ENCODE measurements around the gene SH3GL3. TPM values are rescaled to one million over a fixed set of nuclear protein-coding genes. Genes with fewer than 3 reads are reported as not detected.

Gene SH3GL3
- total and polyA plus RNA-seq, 2 of the 4 experiments (the other 2 are of a cell fraction) = not detected

GRCh38 chr15:83595191-83595590 is 148.1 kb downstream of the SH3GL3 start:
- Histone ChIP-seq H4K8ac (ENCODE audit: low read depth in 2 of 2, low read length in 2 of 2) (no peak overlapping the region), H2AK5ac (ENCODE audit: low read depth, low read length) (no peak overlapping the region), H4K20me1 (ENCODE audit: insufficient read depth, low read length) (no peaks in the 10 kb centered on the region), H4K5ac (ENCODE audit: low read depth, low read length) (no peak overlapping the region), H3K9me1 (ENCODE audit: insufficient read depth, low read length) (no peaks in the 10 kb centered on the region), H3K27me3 (ENCODE audit: control insufficient read depth, insufficient read depth, low read length) (no peaks in the 10 kb centered on the region), H3K4me3 (ENCODE audit: insufficient read depth, low read depth, low read length) (no peak overlapping the region), H3K4me1 (ENCODE audit: control insufficient read depth, insufficient read depth, low read length) (no peaks in the 10 kb centered on the region), H3K36me3 (ENCODE audit: control insufficient read depth, insufficient read depth, low read length) (no peaks in the 10 kb centered on the region), H3K23ac (ENCODE audit: low read depth, low read length) (no peak overlapping the region), H3K56ac (ENCODE audit: extremely low read depth, insufficient read depth, low read length) (no peak overlapping the region), H3K4ac (ENCODE audit: low read depth, low read length) (no peak overlapping the region), H3K9ac (ENCODE audit: low read depth, low read length) (no peak overlapping the region), H3K9me3 (ENCODE audit: control insufficient read depth, insufficient read depth, low read length) (no peaks in the 10 kb centered on the region; the same call in 1 of the 2 replicates), H2AFZ (replicated peaks; ENCODE audit: low read length, poor library complexity) (no peak overlapping the region), H3K4me2 (ENCODE audit: low read depth, low read length) (no peak overlapping the region), H3K18ac (ENCODE audit: low read depth, low read length) (no peak overlapping the region), H3K14ac (replicated peaks; ENCODE audit: low read depth, low read length) (no peak overlapping the region), H4K91ac (ENCODE audit: insufficient read depth, low read depth, low read length) (no peak overlapping the region), H2BK15ac (ENCODE audit: low read depth, low read length) (no peak overlapping the region), H2BK120ac (ENCODE audit: low read depth, low read length) (no peak overlapping the region), H2BK20ac (ENCODE audit: low read depth, low read length) (no peak overlapping the region), H2BK5ac (ENCODE audit: low read depth, low read length, poor library complexity, severe bottlenecking) (no peak overlapping the region), H3K27ac (ENCODE audit: insufficient read depth, low read length) (no peak overlapping the region), H2AK9ac (replicated peaks; ENCODE audit: low read depth, low read length, poor library complexity) (no peak overlapping the region), H3K79me1 (ENCODE audit: low read depth in 1 of 2, low read length in 2 of 2) (no peaks in the 10 kb centered on the region)
- POLR2A ChIA-PET (ENCODE audit: unreplicated experiment) = no interaction called here
- intact Hi-C loops (cut with micrococcal nuclease) (no loop called here), in situ Hi-C loops (cut with MboI; ENCODE audit: low sequenced_read_pairs) (no loop called here), dilution Hi-C loops (cut with HindIII; ENCODE audit: low sequenced_read_pairs, unreplicated experiment) (no loop called here)
- no peak for TF ChIP-seq MXI1 (IDR thresholded peaks at IDR 0.05; ENCODE audit: borderline replicate concordance, low read depth, low read length)
- no peak for TF ChIP-seq BHLHE40 (IDR thresholded peaks at IDR 0.05; ENCODE audit: low read depth, low read length)
- TF ChIP-seq CTCF (conservative IDR thresholded peaks at IDR 0.05; ENCODE audit: low read depth, low read length) = no peak
- TF ChIP-seq MAZ (IDR thresholded peaks at IDR 0.05; ENCODE audit: borderline replicate concordance, low read depth, low read length) = no peak
- no peak for TF ChIP-seq FOS (IDR thresholded peaks at IDR 0.05; ENCODE audit: low read depth, low read length)
- no peak for TF ChIP-seq SMC3 (IDR thresholded peaks at IDR 0.05; ENCODE audit: low read depth, low read length)
- TF ChIP-seq MAFK (IDR thresholded peaks at IDR 0.05; ENCODE audit: low read depth, low read length) = no peak
- no peak for TF ChIP-seq CHD1 (IDR thresholded peaks at IDR 0.05; ENCODE audit: low read depth, low read length)
- TF ChIP-seq POLR2A (IDR thresholded peaks at IDR 0.05; ENCODE audit: low read depth, low read length) = no peak
- TF ChIP-seq RCOR1 (IDR thresholded peaks at IDR 0.05; ENCODE audit: insufficient replicate concordance, low read length) = no peak
- TF ChIP-seq USF2 (IDR thresholded peaks at IDR 0.05; ENCODE audit: low read depth, low read length) = no peak
- TF ChIP-seq RAD21 (IDR thresholded peaks at IDR 0.05; ENCODE audit: low read length) = no peak
- TF ChIP-seq RFX5 (IDR thresholded peaks at IDR 0.05; ENCODE audit: low read depth, low read length) = no peak
- TF ChIP-seq NFE2L2 (IDR thresholded peaks at IDR 0.05; ENCODE audit: low read depth, low read length) = no peak
- no peak for TF ChIP-seq ELK1 (IDR thresholded peaks at IDR 0.05; ENCODE audit: borderline replicate concordance, low read depth, low read length)
- no peak for TF ChIP-seq CEBPB (IDR thresholded peaks at IDR 0.05; ENCODE audit: low read depth, low read length)
- CTCF ChIA-PET = interaction anchor here (0.6 kb wide), 1 partner anchor 399 kb away, joined by 4 read pairs; no protein-coding TSS in a partner anchor
- WGBS, 2 experiments (ENCODE audit: extremely low coverage in 2 of 2, insufficient read length in 1 of 2) = no CpG with 5 or more reads among the region's 1 CpG
- ATAC-seq (ENCODE audit: low read depth) (no peak), DNase-seq (no peak)
- no TSS peak for BruUV-seq (replicated peaks)
